ENCODE data around the gene TFCP2. TPM values are rescaled to one million over a fixed set of nuclear protein-coding genes. Genes with fewer than 3 reads are reported as not detected.

The TFCP2 gene
- total RNA-seq, 1 donor, result 3.9 TPM

DNA sequence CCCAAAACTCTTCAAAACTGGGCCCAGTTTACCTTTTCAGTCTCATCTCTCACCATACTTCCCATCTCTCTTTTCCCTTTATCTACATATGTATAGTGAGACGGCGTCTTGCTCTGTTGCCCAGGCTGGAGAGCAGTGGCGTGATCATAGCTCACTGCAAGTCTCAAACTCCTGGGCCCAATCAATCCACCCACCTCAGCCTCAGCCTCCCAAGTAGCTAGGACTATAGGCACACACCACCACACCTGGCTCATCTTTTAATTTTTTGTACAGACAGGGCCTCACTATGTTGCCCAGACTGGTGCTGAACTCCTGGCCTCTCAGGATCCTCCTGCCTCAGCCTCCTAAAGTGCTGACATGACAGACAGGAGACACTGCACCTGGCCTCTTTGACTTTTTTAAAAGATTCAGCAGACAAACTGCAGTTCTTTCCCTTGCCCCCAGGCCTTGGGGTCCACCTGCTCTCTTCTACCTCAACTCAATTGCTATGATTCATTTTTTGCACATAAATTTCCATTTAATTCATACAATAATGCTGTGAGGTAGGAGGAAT, 33.6 kb downstream of the TFCP2 start:
- no peak overlapping the region for H3K4me3 ChIP-seq (ENCODE audit: low read length)
- no peaks in the 10 kb centered on the region for H3K4me1 ChIP-seq (ENCODE audit: insufficient read depth, low read length)
- no peaks in the 10 kb centered on the region for H3K27me3 ChIP-seq (ENCODE audit: insufficient read depth, low read length)
- H3K9me3 ChIP-seq (ENCODE audit: low read depth, low read length), result no peaks in the 10 kb centered on the region

GRCh38 chr12:51132693-51133092, 40.2 kb downstream of the TFCP2 start:
- H3K4me1 ChIP-seq (ENCODE audit: insufficient read depth, low read length), result no peaks in the 10 kb centered on the region
- no peaks in the 10 kb centered on the region for H3K27me3 ChIP-seq (ENCODE audit: insufficient read depth, low read length)
- no peaks in the 10 kb centered on the region for H3K9me3 ChIP-seq (ENCODE audit: low read depth, low read length)
- H3K4me3 ChIP-seq (ENCODE audit: low read length), result no peak overlapping the region

DNA sequence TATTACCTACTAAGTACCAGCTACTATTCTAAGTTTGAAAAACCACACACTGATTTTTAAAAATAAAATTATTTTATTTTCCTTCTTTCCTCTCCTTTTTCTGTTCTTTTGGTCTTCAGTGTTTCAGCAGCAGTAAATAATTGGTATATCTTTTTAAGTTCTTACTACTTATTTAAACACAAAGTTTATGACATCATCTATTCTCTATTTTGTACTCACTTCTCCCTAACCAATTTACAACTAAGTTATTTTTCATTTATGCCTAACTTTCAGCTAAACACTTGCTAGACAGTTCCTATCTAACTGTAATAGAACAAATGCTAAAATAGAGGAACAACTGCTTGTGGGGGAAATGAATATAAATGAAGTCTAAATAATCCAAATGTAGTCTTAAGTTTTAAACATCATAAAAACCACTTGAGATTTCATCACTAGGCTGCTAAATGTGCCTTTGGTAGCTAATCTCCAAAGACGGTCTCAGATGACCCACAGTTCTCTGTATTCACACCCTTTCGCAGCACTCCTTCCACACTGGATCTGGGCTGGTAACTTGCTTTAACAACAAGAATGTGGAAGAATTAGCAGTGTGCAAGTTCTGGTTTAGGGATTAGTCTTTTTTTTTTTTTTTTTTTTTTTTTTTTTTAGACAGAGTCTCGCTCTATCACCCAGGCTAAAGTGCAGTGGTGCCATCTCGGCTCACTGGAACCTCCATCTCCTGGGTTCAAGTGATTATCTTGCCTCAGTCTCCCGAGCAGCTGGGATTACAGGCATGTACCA, 41.0 kb downstream of the TFCP2 start:
- Histone ChIP-seq H3K27me3 (ENCODE audit: insufficient read depth, low read length) (no peaks in the 10 kb centered on the region), H3K4me3 (ENCODE audit: low read length) (no peak overlapping the region), H3K4me1 (ENCODE audit: insufficient read depth, low read length) (no peaks in the 10 kb centered on the region), H3K9me3 (ENCODE audit: low read depth, low read length) (no peaks in the 10 kb centered on the region)

- Histone ChIP-seq H3K4me1 (ENCODE audit: insufficient read depth, low read length) (no peaks in the 10 kb centered on the region), H3K9me3 (ENCODE audit: low read depth, low read length) (no peaks in the 10 kb centered on the region), H3K4me3 (ENCODE audit: low read length) (no peak overlapping the region), H3K27me3 (ENCODE audit: insufficient read depth, low read length) (no peaks in the 10 kb centered on the region)
Measured at GRCh38 chr12:51128919-51129318, 44.0 kb downstream of the TFCP2 start.

GRCh38 chr12:51127050-51127729, 45.7 kb downstream of the TFCP2 start:
- no peaks in the 10 kb centered on the region for H3K9me3 ChIP-seq (ENCODE audit: low read depth, low read length)
- H3K4me1 ChIP-seq (ENCODE audit: insufficient read depth, low read length), result no peaks in the 10 kb centered on the region
- H3K4me3 ChIP-seq (ENCODE audit: low read length), result no peak overlapping the region
- no peaks in the 10 kb centered on the region for H3K27me3 ChIP-seq (ENCODE audit: insufficient read depth, low read length)

DNA sequence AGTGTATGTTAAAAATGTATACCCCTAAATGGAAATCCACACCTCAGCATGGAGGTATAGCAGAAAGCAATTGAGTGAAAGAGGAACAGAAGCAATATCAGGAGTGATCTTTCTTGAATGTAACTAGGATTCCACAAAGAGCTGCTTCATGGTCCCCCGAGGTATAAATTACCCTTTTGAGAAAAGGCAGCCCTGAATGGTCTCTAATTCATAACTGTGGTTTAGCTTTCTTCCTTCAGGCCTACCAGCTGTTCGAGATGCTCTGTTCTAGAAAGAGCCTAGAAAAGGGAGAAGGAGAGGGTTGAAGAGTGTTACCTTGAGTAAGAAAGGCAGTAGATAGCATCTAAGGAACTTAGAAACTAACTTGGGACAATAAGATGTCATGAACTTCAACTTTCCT, 46.6 kb downstream of the TFCP2 start:
- no peaks in the 10 kb centered on the region for H3K9me3 ChIP-seq (ENCODE audit: low read depth, low read length)
- no peaks in the 10 kb centered on the region for H3K4me1 ChIP-seq (ENCODE audit: insufficient read depth, low read length)
- no peaks in the 10 kb centered on the region for H3K27me3 ChIP-seq (ENCODE audit: insufficient read depth, low read length)
- H3K4me3 ChIP-seq (ENCODE audit: low read length), result no peak overlapping the region

DNA sequence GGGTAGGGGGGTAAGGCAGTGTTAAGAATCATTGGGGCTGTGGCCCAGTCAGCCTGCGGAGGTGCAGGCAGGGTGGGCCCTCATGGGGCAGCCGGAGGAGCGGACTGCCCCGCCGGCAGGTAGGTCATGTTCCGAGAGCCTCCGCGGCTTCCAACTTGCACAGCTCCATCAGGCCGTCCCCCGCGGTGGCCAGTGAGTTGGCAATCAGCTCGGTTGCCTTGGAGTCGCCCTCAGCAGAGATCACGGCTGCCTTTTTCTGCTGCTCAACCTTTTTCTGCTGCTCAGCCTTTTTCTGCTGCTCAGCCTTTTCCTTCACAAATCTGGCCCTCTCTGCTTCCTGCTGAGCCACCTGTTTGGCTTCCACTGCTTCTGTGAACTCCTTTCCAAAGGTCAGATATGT, 48.4 kb downstream of the TFCP2 start:
- H3K27me3 ChIP-seq (ENCODE audit: insufficient read depth, low read length), result no peaks in the 10 kb centered on the region
- H3K4me1 ChIP-seq (ENCODE audit: insufficient read depth, low read length), result no peaks in the 10 kb centered on the region
- H3K9me3 ChIP-seq (ENCODE audit: low read depth, low read length), result no peaks in the 10 kb centered on the region
- H3K4me3 ChIP-seq (ENCODE audit: low read length), result no peak overlapping the region

DNA sequence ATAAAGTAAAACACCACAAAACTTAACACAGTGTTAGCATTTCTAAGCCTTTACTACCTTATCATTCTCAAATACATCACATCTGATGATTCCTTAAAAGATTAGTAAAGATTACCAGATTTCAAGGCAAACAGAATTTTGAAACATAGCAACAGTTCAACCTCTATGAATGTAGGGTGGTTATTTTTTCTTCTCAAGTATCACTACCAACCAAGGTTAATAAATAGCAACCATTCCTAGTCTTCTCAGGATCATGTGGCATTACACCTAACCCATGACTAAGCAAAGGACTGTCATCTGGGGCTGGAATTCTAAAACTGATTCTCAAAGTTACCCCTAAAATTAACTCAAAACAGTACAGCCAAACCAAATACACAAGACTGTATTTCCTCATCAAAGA, 50.1 kb downstream of the TFCP2 start:
- H3K4me1 ChIP-seq (ENCODE audit: insufficient read depth, low read length), result no peaks in the 10 kb centered on the region
- H3K27me3 ChIP-seq (ENCODE audit: insufficient read depth, low read length), result no peaks in the 10 kb centered on the region
- no peak overlapping the region for H3K4me3 ChIP-seq (ENCODE audit: low read length)
- H3K9me3 ChIP-seq (ENCODE audit: low read depth, low read length), result no peaks in the 10 kb centered on the region

- no peak overlapping the region for H3K4me3 ChIP-seq (ENCODE audit: low read length)
- no peaks in the 10 kb centered on the region for H3K9me3 ChIP-seq (ENCODE audit: low read depth, low read length)
- H3K27me3 ChIP-seq (ENCODE audit: insufficient read depth, low read length), result no peaks in the 10 kb centered on the region
- no peaks in the 10 kb centered on the region for H3K4me1 ChIP-seq (ENCODE audit: insufficient read depth, low read length)
Measured at GRCh38 chr12:51118706-51119105, 54.2 kb downstream of the TFCP2 start.

DNA sequence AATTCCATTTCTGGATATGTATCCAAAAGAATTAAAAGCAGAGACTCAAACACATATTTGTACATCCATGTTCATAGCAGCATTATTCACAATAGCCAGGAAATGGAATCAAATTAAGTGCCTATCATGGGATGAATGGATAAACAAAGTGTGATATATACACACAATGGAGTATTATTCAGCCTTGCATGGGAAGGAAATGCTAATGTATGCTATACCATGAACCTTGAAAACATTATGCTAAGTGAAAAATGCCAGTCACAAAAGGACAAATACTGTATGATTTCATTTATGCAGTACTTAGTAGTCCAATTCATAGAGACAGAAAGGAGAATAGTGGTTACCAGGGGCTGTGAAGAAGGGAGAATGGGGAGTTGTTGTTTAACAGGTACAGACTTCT, 57.4 kb downstream of the TFCP2 start:
- H3K9me3 ChIP-seq (ENCODE audit: low read depth, low read length), result no peaks in the 10 kb centered on the region
- H3K4me3 ChIP-seq (ENCODE audit: low read length), result no peak overlapping the region
- no peaks in the 10 kb centered on the region for H3K4me1 ChIP-seq (ENCODE audit: insufficient read depth, low read length)
- H3K27me3 ChIP-seq (ENCODE audit: insufficient read depth, low read length), result no peaks in the 10 kb centered on the region

GRCh38 chr12:51108136-51108535, 64.8 kb downstream of the TFCP2 start:
- Histone ChIP-seq H3K4me1 (ENCODE audit: insufficient read depth, low read length) (peaks cover 5% of the 10 kb centered on the region), H3K9me3 (ENCODE audit: low read depth, low read length) (no peaks in the 10 kb centered on the region), H3K4me3 (ENCODE audit: low read length) (no peak overlapping the region), H3K27me3 (ENCODE audit: insufficient read depth, low read length) (no peaks in the 10 kb centered on the region)

- Histone ChIP-seq H3K4me3 (ENCODE audit: low read length) (no peak overlapping the region), H3K9me3 (ENCODE audit: low read depth, low read length) (no peaks in the 10 kb centered on the region), H3K4me1 (ENCODE audit: insufficient read depth, low read length) (peaks cover 5% of the 10 kb centered on the region), H3K27me3 (ENCODE audit: insufficient read depth, low read length) (no peaks in the 10 kb centered on the region)
Measured at GRCh38 chr12:51103977-51104376, 69.0 kb downstream of the TFCP2 start.

- Histone ChIP-seq H3K4me3 (ENCODE audit: low read length) (no peak overlapping the region), H3K9me3 (ENCODE audit: low read depth, low read length) (no peaks in the 10 kb centered on the region), H3K27me3 (ENCODE audit: insufficient read depth, low read length) (no peaks in the 10 kb centered on the region), H3K4me1 (ENCODE audit: insufficient read depth, low read length) (no peaks in the 10 kb centered on the region)
Measured at GRCh38 chr12:51098611-51099010, 74.3 kb downstream of the TFCP2 start.

- H3K27me3 ChIP-seq (ENCODE audit: insufficient read depth, low read length), result no peaks in the 10 kb centered on the region
- no peaks in the 10 kb centered on the region for H3K9me3 ChIP-seq (ENCODE audit: low read depth, low read length)
- peaks cover 7% of the 10 kb centered on the region for H3K4me1 ChIP-seq (ENCODE audit: insufficient read depth, low read length)
- no peak overlapping the region for H3K4me3 ChIP-seq (ENCODE audit: low read length)
Measured at GRCh38 chr12:51090705-51091229, 82.2 kb downstream of the TFCP2 start.

DNA sequence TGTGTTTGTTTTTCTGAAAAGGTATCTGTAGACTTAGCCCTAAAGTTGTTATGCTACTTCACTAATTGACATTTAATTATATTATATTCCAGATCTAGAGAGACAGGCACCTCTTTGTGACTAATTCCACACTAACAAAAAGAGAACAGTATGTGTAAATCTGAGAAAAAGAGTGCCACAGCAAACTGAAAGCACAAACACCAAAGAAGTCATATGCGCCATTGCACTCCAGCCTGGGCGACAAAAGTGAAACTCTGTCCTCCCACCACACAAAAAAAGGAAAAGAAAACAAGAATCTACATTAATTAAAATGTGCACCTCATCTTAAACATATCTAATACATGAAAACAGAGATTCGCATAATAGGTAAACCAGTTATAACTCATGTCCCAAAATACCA, 85.1 kb downstream of the TFCP2 start:
- Histone ChIP-seq H3K9me3 (ENCODE audit: low read depth, low read length) (no peaks in the 10 kb centered on the region), H3K4me1 (ENCODE audit: insufficient read depth, low read length) (peaks cover 18% of the 10 kb centered on the region), H3K4me3 (ENCODE audit: low read length) (no peak overlapping the region), H3K27me3 (ENCODE audit: insufficient read depth, low read length) (no peaks in the 10 kb centered on the region)

Measured in mononuclear cell (primary cell).